H1 (cell line): ENCODE results near the gene VPS50.

Experiments used
- BRCA1 ChIP-seq: IDR thresholded peaks from 2 replicates; pipeline ENCODE4 v1.6.1; 2012; ENCODE audit warnings: low read depth, low read length, improper control_type of control experiment
- CHD1 ChIP-seq: IDR thresholded peaks from 2 replicates; pipeline ENCODE4 v1.6.1; 2012; ENCODE audit warnings: low read depth, low read length, improper control_type of control experiment
- EGR1 ChIP-seq: IDR thresholded peaks from 2 replicates; pipeline ENCODE4 v1.6.1; 2011; ENCODE audit warnings: low read depth, low read length, borderline replicate concordance
- EZH2 ChIP-seq: fragments of 200-600 bp; sonication (generic); IDR thresholded peaks from 2 replicates; pipeline ENCODE4 v1.7.1; 2012; ENCODE audit warnings: low read depth, mild to moderate bottlenecking, moderate library complexity, low read length, inconsistent platforms; ENCODE audit not compliant: severe bottlenecking
- FOSL1 ChIP-seq: IDR thresholded peaks from 2 replicates; pipeline ENCODE4 v1.6.1; 2011; ENCODE audit warnings: mild to moderate bottlenecking, low read depth, low read length, moderate library complexity; ENCODE audit not compliant: insufficient read depth
- HDAC2 ChIP-seq, 2 experiments: fragments of 300-600 bp in 1 of 2; sonication (generic) in 1 of 2; IDR thresholded peaks; 2 replicates each; pipeline ENCODE4 v1.6.1; 2011 to 2012; ENCODE audit warnings: low read depth in 2 of 2, low read length in 2 of 2, mild to moderate bottlenecking in 2 of 2, moderate library complexity in 2 of 2, borderline replicate concordance in 1 of 2, inconsistent platforms in 1 of 2
- JUN ChIP-seq: IDR thresholded peaks from 2 replicates; pipeline ENCODE4 v1.6.1; 2011; ENCODE audit warnings: low read depth, mild to moderate bottlenecking, improper control_type of control experiment, low read length
- JUND ChIP-seq: IDR thresholded peaks from 2 replicates; pipeline ENCODE4 v1.6.1; 2011; ENCODE audit warnings: mild to moderate bottlenecking, improper control_type of control experiment, low read length
- POLR2A ChIP-seq, 2 experiments: IDR thresholded peaks; 1 replicate in 1 of 2; 2 replicates in 1 of 2; pipeline ENCODE4 v1.6.1; 2011; ENCODE audit warnings: low read depth in 2 of 2, low read length in 2 of 2, mild to moderate bottlenecking in 2 of 2; ENCODE audit errors: control extremely low read depth in 1 of 2
- RAD21 ChIP-seq, 2 experiments: IDR thresholded peaks in 1 of 2; conservative IDR thresholded peaks in 1 of 2; 2 replicates each; pipeline ENCODE4 v1.6.1; 2011; ENCODE audit warnings: low read depth in 2 of 2, low read length in 2 of 2, improper control_type of control experiment in 1 of 2, inconsistent platforms in 1 of 2, mild to moderate bottlenecking in 1 of 2, moderate library complexity in 1 of 2
- RFX5 ChIP-seq: IDR thresholded peaks from 2 replicates; pipeline ENCODE4 v1.6.1; 2011; ENCODE audit warnings: low read depth, low read length, improper control_type of control experiment, borderline replicate concordance
- SP1 ChIP-seq: IDR thresholded peaks from 2 replicates; pipeline ENCODE4 v1.6.1; 2011; ENCODE audit warnings: low read depth, low read length
- SRF ChIP-seq: IDR thresholded peaks from 2 replicates; pipeline ENCODE4 v1.6.1; 2011; ENCODE audit warnings: mild to moderate bottlenecking, low read depth, low read length, moderate library complexity
- TF ChIP-seq, protein P1 (sequence below), 3 experiments: IDR thresholded peaks; 1 replicate in 2 of 3; 2 replicates in 1 of 3; pipeline versions ENCODE4 v1.5.1 to v1.6.1; 2011; ENCODE audit warnings: low read length in 3 of 3, mild to moderate bottlenecking in 3 of 3, inconsistent platforms in 2 of 3, low read depth in 1 of 3, moderate library complexity in 1 of 3; ENCODE audit not compliant: insufficient read depth in 1 of 3; ENCODE audit errors: control extremely low read depth in 1 of 3

DNA sequence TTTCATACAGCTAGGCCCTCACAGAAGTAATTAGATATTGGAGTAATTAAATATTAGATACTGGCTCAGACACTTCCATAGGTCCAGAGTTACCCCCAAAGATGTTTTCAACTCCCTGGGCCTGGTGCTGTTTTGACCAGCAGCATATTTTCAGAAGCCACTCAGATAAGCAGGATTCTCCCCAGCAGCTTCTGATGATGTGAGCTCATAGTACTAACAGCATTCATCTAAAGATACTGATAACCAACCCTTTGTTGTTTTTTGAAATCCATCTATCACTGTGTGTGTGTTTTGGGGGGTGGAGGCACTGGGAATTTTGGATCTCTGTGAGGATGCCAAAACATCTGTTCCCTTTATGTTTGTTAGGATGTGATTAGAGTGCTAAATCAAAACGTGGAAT, 52.7 kb downstream of the VPS50 start:
- no peak for TF ChIP-seq RAD21 (IDR thresholded peaks at IDR 0.05 in 1 of 2, conservative IDR thresholded peaks at IDR 0.05 in 1 of 2; ENCODE audit: low read depth in 2 of 2, low read length in 2 of 2)
- TF ChIP-seq, protein P1, sequence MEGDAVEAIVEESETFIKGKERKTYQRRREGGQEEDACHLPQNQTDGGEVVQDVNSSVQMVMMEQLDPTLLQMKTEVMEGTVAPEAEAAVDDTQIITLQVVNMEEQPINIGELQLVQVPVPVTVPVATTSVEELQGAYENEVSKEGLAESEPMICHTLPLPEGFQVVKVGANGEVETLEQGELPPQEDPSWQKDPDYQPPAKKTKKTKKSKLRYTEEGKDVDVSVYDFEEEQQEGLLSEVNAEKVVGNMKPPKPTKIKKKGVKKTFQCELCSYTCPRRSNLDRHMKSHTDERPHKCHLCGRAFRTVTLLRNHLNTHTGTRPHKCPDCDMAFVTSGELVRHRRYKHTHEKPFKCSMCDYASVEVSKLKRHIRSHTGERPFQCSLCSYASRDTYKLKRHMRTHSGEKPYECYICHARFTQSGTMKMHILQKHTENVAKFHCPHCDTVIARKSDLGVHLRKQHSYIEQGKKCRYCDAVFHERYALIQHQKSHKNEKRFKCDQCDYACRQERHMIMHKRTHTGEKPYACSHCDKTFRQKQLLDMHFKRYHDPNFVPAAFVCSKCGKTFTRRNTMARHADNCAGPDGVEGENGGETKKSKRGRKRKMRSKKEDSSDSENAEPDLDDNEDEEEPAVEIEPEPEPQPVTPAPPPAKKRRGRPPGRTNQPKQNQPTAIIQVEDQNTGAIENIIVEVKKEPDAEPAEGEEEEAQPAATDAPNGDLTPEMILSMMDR (IDR thresholded peaks at IDR 0.05; ENCODE audit: control extremely low read depth in 1 of 3, insufficient read depth in 1 of 3, low read depth in 1 of 3, low read length in 3 of 3): no peak
- no peak for TF ChIP-seq EGR1
- no peak for TF ChIP-seq CHD1
- no peak for TF ChIP-seq SP1
- no peak for TF ChIP-seq HDAC2 (IDR thresholded peaks at IDR 0.05; ENCODE audit: borderline replicate concordance in 1 of 2, low read depth in 2 of 2, low read length in 2 of 2)
- no peak for TF ChIP-seq JUN
- no peak for TF ChIP-seq POLR2A (IDR thresholded peaks at IDR 0.05; ENCODE audit: control extremely low read depth in 1 of 2, low read depth in 2 of 2, low read length in 2 of 2)
- TF ChIP-seq RFX5: no peak
- no peak for TF ChIP-seq BRCA1
- no peak for TF ChIP-seq JUND
- TF ChIP-seq EZH2: no peak
- no peak for TF ChIP-seq SRF
- TF ChIP-seq FOSL1: no peak
